ENCODE data around the gene NT5DC1. TPM values are rescaled to one million over a fixed set of nuclear protein-coding genes. Genes with fewer than 3 reads are reported as not detected.
A peak's percentile ranks its signal among the peaks of the same experiment; 100 is the strongest.

NT5DC1 gene
- total RNA-seq (2014; rRNA removed; shearing (Covaris generic)) (11.3 and 20.5 TPM in 2 replicates), total RNA-seq (2022) (58.8 and 65.0 TPM in 2 replicates), Bru-seq, nascent RNA (percentile 73 among the genes with signal in this experiment), BruChase-seq, experiment 1, labeled RNA remaining after a 6-hour chase (percentile 60 among the genes with signal in this experiment), BruChase-seq, experiment 2, labeled RNA remaining after a 2-hour chase (percentile 67 among the genes with signal in this experiment)
- long read RNA-seq, full-length matches to known transcripts, result 64 of 81 reads
- long read RNA-seq, partial matches to known transcripts, result 5 of 81 reads
- long read RNA-seq, other reads (novel, unspliced or antisense), result 12 of 81 reads

- H3K4me2 ChIP-seq (ENCODE audit: low read length), result peak within 1 kb of the TSS; percentile 94
- CTCF ChIA-PET (ENCODE audit: unreplicated experiment), result interaction anchor here (0.7 to 1.9 kb wide), 6 partner anchors 12 to 344 kb away, joined by 3 to 10 read pairs (median 4); no protein-coding TSS in a partner anchor
- no peak for TF ChIP-seq EZH2phosphoT487 (IDR thresholded peaks at IDR 0.05; ENCODE audit: borderline replicate concordance, low read depth, low read length)
- TF ChIP-seq, protein P1, sequence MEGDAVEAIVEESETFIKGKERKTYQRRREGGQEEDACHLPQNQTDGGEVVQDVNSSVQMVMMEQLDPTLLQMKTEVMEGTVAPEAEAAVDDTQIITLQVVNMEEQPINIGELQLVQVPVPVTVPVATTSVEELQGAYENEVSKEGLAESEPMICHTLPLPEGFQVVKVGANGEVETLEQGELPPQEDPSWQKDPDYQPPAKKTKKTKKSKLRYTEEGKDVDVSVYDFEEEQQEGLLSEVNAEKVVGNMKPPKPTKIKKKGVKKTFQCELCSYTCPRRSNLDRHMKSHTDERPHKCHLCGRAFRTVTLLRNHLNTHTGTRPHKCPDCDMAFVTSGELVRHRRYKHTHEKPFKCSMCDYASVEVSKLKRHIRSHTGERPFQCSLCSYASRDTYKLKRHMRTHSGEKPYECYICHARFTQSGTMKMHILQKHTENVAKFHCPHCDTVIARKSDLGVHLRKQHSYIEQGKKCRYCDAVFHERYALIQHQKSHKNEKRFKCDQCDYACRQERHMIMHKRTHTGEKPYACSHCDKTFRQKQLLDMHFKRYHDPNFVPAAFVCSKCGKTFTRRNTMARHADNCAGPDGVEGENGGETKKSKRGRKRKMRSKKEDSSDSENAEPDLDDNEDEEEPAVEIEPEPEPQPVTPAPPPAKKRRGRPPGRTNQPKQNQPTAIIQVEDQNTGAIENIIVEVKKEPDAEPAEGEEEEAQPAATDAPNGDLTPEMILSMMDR (conservative IDR thresholded peaks at IDR 0.05; ENCODE audit: low read length), result peak; percentile 57
- no peaks in the 10 kb centered on the region for H4K20me1 ChIP-seq (ENCODE audit: insufficient read depth, low read length)
- intact Hi-C loops (cut with micrococcal nuclease; ENCODE audit: unreplicated experiment), result loop anchor here (2.0 to 5.0 kb wide), 3 partner anchors 82 to 470 kb away; partner anchors contain the start of gene RWDD1
- peak; percentile 90 for DNase-seq (ENCODE audit: low spot score)
- peak within 1 kb of the TSS; percentile 78 for H3K4me3 ChIP-seq (ENCODE audit: low read depth, low read length, poor library complexity, severe bottlenecking)
- peaks cover 37% of the 10 kb centered on the region for H3K4me1 ChIP-seq (ENCODE audit: insufficient read depth, low read length, poor library complexity, severe bottlenecking)
- POLR2A ChIA-PET, result interaction anchor here (0.6 to 2.5 kb wide), 12 partner anchors 9 to 191 kb away, joined by 3 to 12 read pairs (median 6); no protein-coding TSS in a partner anchor
- H3K79me2 ChIP-seq (ENCODE audit: insufficient read depth, low read depth, low read length), result peaks cover 20% of the 10 kb centered on the region
- BruUV-seq (replicated peaks), result no TSS peak
- peak within 1 kb of the TSS; percentile 82 for H3K27ac ChIP-seq (ENCODE audit: low read depth, low read length, poor library complexity, severe bottlenecking)
- H3K9me3 ChIP-seq (ENCODE audit: low read length), result peaks cover 10% of the 10 kb centered on the region; the same call in 1 of the 2 replicates
- H3K36me3 ChIP-seq (ENCODE audit: insufficient read depth, low read length), result peaks cover 7% of the 10 kb centered on the region; the same call in 1 of the 2 replicates
- H2AFZ ChIP-seq (ENCODE audit: low read length), result peak within 1 kb of the TSS; percentile 97
- no peaks in the 10 kb centered on the region for H3K9me2 ChIP-seq (ENCODE audit: insufficient read depth, low read length)
These were observed at the start of gene NT5DC1 for GRCh38 chr6:116100419-116101301. TSS of gene NT5DC1 (plus strand) at chr6:116100853. CDS start at chr6:116100931, 78 bp downstream.

DNA sequence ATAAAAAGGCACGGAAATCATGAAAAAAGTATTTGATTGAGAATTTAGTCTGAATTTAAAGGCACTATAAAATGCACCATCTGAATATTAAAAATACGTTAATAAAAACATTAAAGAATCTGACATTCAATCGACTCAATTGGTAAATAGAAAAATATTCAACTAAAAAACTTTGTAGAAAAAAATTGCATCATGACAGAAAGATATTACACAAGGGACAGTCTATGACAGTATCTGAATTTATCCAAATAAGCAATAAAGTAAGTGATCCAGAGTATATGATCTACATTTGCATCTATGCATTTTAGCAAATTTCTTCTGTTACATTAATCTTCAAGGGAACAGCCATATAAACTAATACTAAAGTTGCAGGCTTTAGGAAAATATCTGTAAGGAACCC, 49.4 kb upstream of the NT5DC1 start:
- ChIA-PET POLR2A (interaction anchor here (1.2 to 3.6 kb wide), 3 partner anchors 13 to 50 kb away, joined by 3 to 12 read pairs (median 11); no protein-coding TSS in a partner anchor), CTCF (ENCODE audit: unreplicated experiment) (no interaction called here)
- Histone ChIP-seq H3K9me3 (ENCODE audit: low read length) (no peaks in the 10 kb centered on the region), H3K79me2 (ENCODE audit: insufficient read depth, low read depth, low read length) (no peaks in the 10 kb centered on the region), H3K4me1 (ENCODE audit: insufficient read depth, low read length, poor library complexity, severe bottlenecking) (peaks cover 10% of the 10 kb centered on the region), H3K36me3 (ENCODE audit: insufficient read depth, low read length) (no peaks in the 10 kb centered on the region), H3K9me2 (ENCODE audit: insufficient read depth, low read length) (no peaks in the 10 kb centered on the region), H4K20me1 (ENCODE audit: insufficient read depth, low read length) (no peaks in the 10 kb centered on the region), H3K27ac (ENCODE audit: low read depth, low read length, poor library complexity, severe bottlenecking) (no peak overlapping the region), H2AFZ (ENCODE audit: low read length) (no peak overlapping the region), H3K4me3 (ENCODE audit: low read depth, low read length, poor library complexity, severe bottlenecking) (no peak overlapping the region), H3K4me2 (ENCODE audit: low read length) (no peak overlapping the region)
- BruUV-seq (replicated peaks), result no TSS peak
- intact Hi-C loops (cut with micrococcal nuclease; ENCODE audit: unreplicated experiment), result no loop called here
- DNase-seq (ENCODE audit: low spot score), result no peak
- TF ChIP-seq, protein P1 (conservative IDR thresholded peaks at IDR 0.05; ENCODE audit: low read length), result no peak
- TF ChIP-seq EZH2phosphoT487 (IDR thresholded peaks at IDR 0.05; ENCODE audit: borderline replicate concordance, low read depth, low read length), result no peak
